GM12892 (cell line): ENCODE measurements around the gene ARL3.

Source experiments
- POLR2A ChIP-seq: IDR thresholded peaks from 2 replicates; pipeline ENCODE4 v1.6.1; 2011; ENCODE audit warnings: low read depth, low read length, control low read depth
- POLR2AphosphoS5 ChIP-seq: IDR thresholded peaks from 2 replicates; pipeline ENCODE4 v1.6.1; 2011; ENCODE audit warnings: low read depth, low read length, control low read depth
- TAF1 ChIP-seq: IDR thresholded peaks from 2 replicates; pipeline ENCODE4 v1.6.1; 2011; ENCODE audit warnings: low read depth, mild to moderate bottlenecking, control low read depth, low read length, borderline replicate concordance

DNA sequence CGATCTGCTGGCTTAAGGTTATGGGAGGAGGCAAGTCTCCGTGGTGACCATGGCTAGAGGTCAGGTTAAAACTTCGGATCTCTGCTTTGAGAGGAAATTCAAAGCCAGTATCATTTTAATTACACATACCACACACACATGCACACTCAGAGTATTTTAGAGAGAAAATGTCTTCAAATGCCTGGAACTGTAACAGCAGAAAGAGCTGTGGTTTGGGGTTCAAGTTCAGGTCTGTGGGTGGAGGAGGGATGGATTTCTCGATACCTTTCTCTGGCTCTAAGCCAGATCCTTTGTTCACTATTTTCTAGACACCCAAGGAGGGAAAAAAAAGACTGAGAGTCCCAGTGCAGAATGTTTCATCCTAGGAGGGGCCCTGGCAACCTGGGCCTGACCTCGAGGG lies 32.5 kb downstream of the ARL3 start:
- no peak for TF ChIP-seq POLR2A
- TF ChIP-seq TAF1: no peak
- TF ChIP-seq POLR2AphosphoS5: no peak
